NCI-H146 treated with DMSO at 0.1 percent for 48 hours (cell line): ENCODE measurements around the gene TET1.
"Not testable (repeated sequence)": the region's sequence is repeated elsewhere in the genome, so short reads cannot be mapped to it uniquely, and the experiment has no call there.

ENCODE experiments used
- DNase-seq: peaks from one replicate; lab custom pipeline; 2025; ENCODE audit not compliant: unreplicated experiment; lab: John Stamatoyannopoulos, UW

TET1 gene

GRCh38 chr10:68604441-68604840, 44.3 kb downstream of the TET1 start:
- no peak for DNase-seq

GRCh38 chr10:68606918-68607317, 46.8 kb downstream of the TET1 start:
- no peak for DNase-seq

DNA sequence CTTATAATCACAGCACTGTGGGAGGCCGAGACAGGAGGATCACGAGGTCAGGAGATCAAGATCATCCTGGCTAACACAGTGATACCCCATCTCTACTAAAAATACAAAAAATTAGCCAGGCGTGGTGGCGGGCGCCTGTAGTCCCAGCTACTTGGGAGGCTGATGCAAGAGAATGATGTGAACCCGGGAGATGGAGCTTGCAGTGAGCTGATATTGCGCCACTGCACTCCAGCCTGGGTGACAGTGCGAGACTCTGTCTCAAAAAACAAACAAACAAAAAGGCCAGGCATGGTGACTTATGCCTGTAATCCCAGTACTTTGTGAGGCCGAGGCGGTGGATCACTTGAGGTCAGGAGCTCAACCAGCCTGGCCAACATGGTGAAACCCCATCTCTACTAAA, 49.9 kb downstream of the TET1 start:
- not testable (repeated sequence) for DNase-seq

- no peak for DNase-seq
These were observed 51.1 kb downstream of the TET1 start for GRCh38 chr10:68611227-68611626.

GRCh38 chr10:68613974-68614373, 53.8 kb downstream of the TET1 start:
- DNase-seq = not testable (repeated sequence)

DNA sequence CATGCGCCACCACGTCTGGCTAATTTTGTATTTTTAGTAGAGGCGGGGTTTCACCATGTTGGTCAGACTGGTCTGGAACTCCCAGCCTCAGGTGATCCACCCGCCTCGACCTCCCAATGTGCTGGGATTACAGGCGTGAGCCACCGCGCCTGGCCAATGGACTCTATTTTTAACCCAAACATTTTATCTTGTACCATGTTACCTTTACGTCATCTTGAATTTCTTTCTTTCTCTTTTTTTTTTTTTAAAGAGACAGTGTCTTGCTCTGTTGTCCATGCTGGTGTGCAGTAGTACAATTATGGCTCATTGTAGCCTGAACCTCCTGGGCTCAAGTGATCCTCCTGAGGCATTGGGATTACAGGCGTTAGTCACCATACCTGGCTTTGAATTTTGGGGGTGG, 57.6 kb downstream of the TET1 start:
- not testable (repeated sequence) for DNase-seq

- no peak for DNase-seq
These were observed 58.1 kb downstream of the TET1 start for GRCh38 chr10:68618234-68618633.

GRCh38 chr10:68619595-68619994, 59.5 kb downstream of the TET1 start:
- DNase-seq = no peak

DNA sequence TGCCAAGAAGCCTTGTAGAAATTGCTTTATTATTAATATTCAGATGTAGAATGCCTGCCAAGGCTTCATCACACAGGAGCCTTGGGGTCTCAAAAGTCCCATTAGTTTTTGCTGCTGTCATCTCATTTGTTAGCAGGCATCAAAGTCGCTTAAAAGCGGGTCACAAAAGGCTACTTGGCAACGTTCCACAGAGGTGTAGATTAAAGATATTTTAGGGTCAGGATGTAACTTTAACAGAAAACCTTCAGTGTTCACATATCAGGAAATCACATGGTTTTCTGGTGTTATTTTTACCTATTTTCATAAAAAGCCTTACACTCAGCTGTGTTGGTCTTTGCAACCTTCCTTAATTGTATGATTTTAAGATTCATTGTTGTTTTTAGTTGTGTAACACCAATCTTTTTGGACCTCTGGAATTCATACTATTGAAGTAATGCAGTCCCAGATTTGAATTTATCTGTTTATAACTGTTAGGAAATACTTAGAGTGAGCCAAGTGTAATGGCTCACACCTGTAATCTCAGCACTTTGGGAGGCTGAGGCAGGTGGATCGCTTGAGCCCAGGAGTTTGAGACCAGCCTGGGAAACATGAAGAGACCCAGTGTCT, 65.3 kb downstream of the TET1 start:
- no peak for DNase-seq

DNA sequence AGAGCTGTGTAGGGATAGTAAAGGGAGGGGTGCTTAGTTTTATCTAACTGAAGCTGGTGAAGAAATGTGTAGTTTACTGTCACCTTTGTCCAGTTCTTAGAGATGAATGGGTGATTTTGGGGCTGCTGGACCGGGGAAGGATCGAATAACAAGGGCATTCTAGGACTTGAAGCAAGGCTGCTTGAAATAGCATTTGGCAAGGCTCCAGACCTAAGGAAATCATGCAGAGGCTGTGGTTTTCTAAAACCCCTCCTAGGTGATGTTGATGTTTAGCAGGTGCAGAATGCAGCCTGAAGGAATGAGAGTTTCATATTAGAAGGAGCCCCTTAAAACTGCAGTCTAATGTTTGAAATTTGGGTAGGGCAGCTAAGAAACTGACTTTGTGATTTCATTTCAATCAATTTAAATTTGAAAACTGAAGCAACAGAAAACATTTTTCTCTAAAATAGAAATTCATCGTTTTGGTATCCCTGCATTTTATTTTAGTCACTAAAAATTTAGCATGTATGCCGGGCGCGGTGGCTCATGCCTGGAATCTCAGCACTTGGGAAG, 68.5 kb downstream of the TET1 start:
- DNase-seq = no peak

GRCh38 chr10:68632271-68632560, 72.1 kb downstream of the TET1 start:
- DNase-seq = not testable (repeated sequence)

DNA sequence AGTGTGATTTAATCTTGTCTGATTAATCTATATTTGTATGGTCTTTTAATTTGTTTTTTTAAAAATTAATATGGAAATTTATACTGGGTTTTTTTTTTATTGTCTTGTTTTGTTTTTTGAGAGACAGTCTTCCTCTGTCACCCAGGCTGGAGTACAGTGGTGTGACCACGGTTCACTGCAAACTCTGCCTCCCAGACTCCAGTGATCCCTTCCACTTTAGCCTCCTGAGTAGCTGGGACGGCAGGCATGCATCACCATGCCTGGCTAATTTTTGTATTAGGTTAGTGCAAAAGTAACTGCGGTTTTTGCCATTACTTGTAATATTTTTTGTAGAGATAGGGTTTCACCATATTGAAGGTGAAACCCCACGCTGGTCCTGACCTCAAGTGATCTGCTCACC, 73.1 kb downstream of the TET1 start:
- no peak for DNase-seq

DNA sequence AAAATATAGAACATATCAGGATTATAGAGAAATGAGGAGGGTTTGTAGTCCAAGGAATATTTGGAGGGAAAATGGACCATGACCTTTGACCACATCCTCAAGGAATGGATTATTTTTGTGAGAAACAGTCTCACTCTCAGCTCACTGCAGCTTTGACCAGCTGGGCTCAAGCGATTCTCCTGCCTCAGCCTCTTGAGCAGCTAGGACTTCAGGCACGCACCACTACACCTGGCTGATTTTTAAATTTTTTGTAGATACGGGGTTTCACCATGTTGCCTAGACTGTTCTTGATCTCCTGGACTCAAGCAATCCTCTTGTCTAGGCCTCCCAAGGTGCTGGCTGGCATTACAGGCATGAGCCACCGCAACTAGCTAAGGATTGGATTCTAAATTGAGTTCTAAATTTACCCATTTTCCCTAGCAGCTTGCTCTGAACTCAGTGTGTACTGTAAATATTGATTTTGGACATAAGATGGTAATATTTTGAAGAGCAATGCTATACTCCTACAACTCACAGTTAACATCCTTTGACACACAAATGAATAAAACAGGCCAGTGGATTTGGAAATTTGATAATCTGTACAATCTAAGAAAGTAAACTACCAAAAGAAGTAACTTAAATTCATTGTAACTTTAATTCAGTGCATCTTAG, 73.8 kb downstream of the TET1 start:
- no peak for DNase-seq

- no peak for DNase-seq
These were observed 76.2 kb downstream of the TET1 start for GRCh38 chr10:68636335-68636734.

GRCh38 chr10:68643550-68643949, 83.4 kb downstream of the TET1 start:
- DNase-seq = not testable (repeated sequence)

DNA sequence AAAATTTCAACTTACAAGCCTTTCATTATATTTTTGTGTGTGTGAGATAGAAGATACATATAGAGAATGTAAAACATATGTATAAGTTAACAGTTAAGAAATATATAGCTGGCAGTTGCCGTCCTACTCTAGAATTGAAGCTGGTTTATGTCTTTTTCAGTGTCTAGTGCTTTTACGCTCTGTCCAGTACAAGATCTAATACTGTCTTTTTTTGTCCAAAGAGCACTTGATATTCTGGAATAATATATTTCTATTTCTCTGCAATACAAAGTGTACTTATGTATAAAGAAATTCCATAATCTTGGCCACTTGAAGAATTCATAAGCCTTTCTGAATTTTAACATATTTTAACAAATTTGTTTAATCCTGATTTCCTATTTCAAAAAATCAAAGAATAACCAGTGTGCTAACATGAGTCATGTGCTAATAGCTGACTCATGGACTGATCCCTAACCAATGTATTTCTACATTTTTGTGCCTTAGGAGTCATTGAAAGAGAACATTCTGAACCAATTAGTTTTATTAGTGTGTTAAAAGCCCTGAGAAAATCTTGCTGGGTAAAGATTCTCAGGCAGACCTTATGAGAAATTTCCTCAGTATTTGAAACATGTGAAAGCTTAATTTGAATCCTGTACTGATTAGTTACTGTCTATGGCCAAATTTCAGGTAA, 87.7 kb downstream of the TET1 start:
- DNase-seq = no peak

- no peak for DNase-seq
These were observed 95.5 kb downstream of the TET1 start for GRCh38 chr10:68655620-68656126.

GRCh38 chr10:68665841-68666240, 105.7 kb downstream of the TET1 start:
- no peak for DNase-seq

- DNase-seq = no peak
These were observed 106.2 kb downstream of the TET1 start for GRCh38 chr10:68666280-68666760.

- no peak for DNase-seq
These were observed 108.1 kb downstream of the TET1 start for GRCh38 chr10:68668231-68668630.

- DNase-seq = no peak
These were observed 108.8 kb downstream of the TET1 start for GRCh38 chr10:68668972-68669371.

DNA sequence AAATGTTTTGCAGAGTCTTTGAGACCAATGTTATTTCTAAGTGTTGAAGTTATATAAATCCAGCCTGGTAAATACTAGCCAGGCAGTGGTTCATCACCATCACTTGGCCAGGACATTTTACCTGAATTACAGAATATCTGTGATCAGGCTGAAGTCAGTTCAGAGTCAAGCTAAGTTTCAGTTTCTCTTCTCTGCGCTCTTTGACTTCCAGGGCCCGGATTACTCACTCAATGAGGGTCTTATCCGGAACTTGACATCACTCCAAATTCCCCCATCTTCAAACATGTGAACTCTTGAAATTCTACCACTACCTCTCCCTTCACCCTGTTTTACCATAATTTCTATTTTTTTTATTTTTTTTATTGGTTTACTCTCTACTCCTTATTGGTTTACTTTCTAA, 124.3 kb downstream of the TET1 start:
- no peak for DNase-seq
